HEK293T (cell line): ENCODE data around the gene TLX2.

Experiments
- FOXK2 ChIP-seq: fragments of 450-650 bp; IDR thresholded peaks from 2 replicates; pipeline ENCODE4 v1.6.1; 2016; ENCODE audit warnings: mild to moderate bottlenecking
- TARDBP ChIP-seq: fragments of 450-650 bp; IDR thresholded peaks from 2 replicates; pipeline ENCODE4 v1.6.1; 2016
- ZNF384 ChIP-seq: fragments of 450-650 bp; IDR thresholded peaks from 2 replicates; pipeline ENCODE4 v1.6.1; 2016

- no peak for TF ChIP-seq TARDBP
- no peak for TF ChIP-seq FOXK2
- no peak for TF ChIP-seq ZNF384
These were observed 24.7 kb downstream of the TLX2 start for GRCh38 chr2:74538881-74539339.
